Measurements from ENCODE around the gene ALCAM. TPM values are rescaled to one million over a fixed set of nuclear protein-coding genes. Genes with fewer than 3 reads are reported as not detected.

Gene ALCAM
- 67.6 TPM for total RNA-seq

DNA sequence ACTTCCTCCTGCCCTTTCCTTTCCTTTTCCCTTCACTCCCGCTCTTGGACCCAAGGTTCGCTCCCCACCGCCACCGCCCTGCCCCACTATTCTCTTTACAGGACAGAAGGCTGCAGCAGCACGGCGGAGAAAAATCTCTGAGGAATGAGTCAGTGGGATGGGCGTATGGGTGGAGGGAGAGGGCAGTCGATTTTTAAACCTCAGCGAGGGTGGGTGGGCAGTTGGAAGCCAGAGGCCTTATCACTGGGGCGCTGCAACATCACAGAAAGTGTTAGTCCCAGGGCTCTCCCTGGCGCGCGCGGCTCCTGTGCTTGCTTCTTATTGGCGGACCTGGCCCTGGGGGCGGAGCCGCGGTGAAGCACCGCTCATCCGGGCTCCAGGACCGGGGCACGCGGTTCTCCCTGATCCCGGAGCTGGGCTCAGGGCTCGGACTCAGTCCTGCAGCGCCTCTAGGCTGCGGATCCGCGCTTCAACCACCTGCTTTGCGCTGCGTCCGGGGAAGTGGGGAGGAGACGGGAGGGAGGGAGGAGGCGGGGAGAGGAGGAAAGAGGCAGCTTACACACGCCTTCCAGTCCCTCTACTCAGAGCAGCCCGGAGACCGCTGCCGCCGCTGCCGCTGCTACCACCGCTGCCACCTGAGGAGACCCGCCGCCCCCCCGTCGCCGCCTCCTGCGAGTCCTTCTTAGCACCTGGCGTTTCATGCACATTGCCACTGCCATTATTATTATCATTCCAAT lies at the start of gene ALCAM:
ALCAM (plus strand) TSS at position 584 of the 737 bp plus-strand sequence.
- peak; percentile 94 for DNase-seq (ENCODE audit: low spot score)

DNA sequence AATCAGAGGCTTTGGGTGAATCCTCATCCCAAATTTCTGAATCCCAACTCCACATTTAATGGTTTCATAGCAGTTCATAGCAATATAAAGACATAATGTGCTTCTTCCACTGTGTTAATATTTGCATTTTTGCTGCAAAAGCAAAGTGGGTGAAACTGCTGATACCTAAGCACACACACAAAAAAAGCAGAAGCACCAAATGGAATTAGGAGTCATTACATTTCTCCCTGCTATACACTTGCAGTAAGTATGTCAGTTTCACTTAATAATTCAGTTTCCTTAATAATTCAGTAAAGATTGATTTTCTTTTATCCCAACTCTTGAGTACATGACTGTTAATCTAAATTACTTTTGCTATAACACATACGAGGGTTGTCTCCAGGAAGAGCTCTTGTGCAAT lies 48.9 kb upstream of the ALCAM start:
- DNase-seq (ENCODE audit: low spot score) = no peak

DNA sequence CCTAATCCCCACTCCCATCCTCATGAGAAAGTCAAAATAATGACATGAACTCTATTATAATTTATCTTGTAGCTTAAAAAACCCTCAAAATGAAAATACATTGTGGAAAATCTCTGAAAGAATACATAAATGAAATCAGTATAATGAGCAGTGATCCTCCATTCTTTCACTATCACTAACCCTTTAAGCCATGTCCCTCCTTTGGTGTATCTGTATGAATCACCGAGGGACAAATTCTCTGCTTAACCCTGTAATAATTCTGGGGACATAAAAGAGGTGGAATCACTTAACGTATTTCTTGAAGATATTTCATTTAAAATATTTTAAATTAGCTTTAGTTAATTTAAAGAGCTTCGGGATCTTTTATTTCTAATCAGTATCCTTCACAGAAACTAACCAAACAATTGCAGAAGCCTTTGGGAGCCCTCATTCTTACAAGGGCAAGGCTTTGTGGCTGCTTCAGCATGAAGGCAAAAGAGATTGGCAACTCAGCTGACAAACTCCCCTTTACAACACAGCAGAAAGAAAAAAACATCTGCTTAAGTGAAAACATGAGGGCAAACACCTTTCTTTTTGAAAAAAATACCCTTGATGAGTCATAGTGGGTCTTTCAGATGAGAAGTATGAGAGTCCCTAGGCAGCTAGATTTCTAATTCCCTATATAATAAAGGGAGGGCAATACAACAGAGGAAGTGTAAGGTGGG lies 44.0 kb upstream of the ALCAM start:
- DNase-seq (ENCODE audit: low spot score) = no peak

DNA sequence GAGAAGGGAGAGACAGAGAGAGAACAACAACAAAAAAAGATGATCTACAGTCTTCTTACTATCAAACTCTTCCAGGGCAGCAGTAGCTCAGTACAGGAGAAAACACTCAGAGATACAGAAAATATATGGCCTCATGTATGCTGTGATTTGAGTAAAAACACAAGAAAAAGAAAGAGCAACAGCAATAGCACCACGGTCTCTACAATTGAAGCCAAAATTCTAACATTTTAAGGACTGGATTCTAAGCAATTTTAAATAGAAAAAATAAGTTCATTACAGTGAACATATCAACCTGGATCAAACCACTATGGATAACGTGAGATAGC lies 43.5 kb upstream of the ALCAM start:
- no peak for DNase-seq (ENCODE audit: low spot score)

DNA sequence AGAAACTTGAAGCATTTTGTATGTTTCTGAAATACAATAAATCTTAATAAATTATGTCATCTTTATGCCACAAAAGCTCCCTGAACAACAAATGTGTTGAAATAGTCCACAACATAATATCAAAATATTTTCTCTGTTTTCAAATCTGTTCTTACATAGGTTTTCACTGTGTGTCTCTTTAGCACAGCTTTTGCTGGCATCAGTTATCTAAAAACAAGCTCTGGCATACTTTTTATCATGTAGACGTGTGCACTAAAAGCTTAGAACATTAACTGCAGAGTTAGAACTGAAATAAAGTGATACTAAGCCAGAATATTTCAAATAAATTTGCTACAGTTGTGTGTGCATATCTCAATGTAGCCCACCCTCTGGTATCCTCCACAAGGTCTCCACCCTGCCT lies 41.8 kb upstream of the ALCAM start:
- no peak for DNase-seq (ENCODE audit: low spot score)

DNA sequence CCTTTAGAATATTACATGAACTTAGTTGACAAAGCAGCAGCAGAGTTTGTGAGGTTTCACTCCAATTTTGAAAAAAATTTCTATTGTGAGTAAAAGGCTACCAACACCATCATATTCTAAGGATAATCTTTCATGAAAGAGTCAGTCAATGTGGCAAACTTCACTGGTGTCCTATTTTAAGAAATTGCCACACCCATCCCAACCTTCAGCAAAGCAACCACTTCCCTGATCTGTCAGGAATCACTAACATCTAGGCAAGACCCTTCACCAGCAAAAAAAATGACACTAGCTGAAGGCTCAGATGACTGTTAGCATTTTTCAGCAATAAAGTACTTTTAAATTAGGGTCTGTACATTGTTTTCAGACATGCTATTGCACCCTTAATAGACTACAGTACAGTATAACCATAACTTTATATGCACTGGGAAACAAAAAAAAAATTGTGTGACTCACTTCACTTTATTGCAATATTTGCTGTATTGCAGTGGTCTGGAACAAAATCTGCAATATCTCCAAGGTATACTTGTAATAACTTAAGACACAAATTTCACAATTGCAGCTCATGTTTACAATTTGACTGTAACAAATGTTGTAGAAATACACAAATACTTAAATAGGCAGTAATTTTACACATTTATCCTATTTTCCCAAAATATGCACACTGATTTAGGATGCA lies 38.9 kb upstream of the ALCAM start:
- DNase-seq (ENCODE audit: low spot score) = no peak

DNA sequence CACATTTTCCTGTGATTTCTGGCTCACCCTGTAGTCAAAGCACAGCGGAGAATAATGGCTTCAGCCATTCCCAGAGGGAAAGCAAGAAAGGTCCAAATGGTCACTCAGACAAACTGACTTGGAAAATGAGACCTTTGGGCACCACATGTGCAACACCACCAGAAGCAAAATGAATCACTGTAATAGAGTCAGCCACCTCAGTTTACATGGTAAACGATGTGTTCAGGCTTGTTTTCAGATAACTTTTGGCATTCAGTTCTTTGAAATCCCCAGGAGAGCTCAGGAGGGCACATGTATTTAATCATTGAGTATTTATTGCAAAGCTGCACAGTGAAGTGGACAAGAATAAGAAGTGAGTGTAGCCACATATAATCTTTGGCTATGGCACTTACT lies 38.4 kb upstream of the ALCAM start:
- DNase-seq (ENCODE audit: low spot score) = no peak

DNA sequence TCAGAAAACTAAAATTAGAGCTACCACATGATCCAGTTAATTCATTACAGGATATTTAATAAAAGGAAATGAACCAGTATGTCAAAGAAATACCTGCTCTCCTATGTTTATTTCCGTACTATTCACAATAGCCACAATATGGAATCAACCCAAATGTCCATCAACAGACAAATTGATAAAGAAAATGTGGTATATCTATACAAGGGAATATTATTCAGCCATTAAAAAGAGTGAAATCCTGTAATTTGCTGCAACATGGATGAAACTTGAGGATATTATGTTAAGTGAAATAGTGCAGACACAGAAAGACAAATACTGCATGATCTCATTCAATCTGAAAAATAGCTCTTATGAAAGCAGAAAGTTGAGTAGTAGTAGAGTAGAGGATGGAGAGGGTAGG lies 33.7 kb upstream of the ALCAM start:
- no peak for DNase-seq (ENCODE audit: low spot score)

DNA sequence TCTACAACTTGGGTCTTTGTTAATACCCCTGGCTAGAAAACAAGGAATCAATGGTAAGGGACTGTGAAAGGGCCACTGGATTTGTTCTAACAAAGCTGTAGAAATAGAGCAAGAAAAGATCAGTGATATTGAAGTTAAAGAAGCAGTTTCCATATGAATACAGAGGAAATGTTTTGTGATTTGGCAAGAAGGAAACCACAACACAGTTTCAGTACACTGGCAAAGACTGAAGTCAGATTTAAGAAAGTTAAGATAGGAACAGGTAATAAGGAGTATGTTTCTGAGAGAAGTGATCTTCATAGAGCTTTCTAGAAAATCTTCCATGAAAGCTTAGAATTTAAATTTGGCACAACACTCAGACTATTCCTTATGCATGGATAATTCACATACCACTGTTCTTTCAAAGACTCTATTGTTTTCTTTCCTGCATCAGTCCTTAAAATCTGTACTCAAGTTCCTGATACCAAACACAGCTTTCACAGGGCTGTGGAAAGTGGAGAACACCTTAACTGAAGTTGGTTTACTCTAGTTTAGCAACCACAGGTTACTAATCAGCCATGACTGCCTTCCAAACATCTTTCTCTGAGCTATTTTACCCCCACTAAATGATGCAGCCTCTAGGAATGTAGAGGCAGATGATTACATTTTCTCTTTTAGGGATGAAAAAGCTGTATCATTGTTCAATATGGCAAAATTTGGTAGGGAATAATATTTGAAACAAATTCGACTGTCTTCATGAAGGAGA lies 32.4 kb upstream of the ALCAM start:
- no peak for DNase-seq (ENCODE audit: low spot score)

DNA sequence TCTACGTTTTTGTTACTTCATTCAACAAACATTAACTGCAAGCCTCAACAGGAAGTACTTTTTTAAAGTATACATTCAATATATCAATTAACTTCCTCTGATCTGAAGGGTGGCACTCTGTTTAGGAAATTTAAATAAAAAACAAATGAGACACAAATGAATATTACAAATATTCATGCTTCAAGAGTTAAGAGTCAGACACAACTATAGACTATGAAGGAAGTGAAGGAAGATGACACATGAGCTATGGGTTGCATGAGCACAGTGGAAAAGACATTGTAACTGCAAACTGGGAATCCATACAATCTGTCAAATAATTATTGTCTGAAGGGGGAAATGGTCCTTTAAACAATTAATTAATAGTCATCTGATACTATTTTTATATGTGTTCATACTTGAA lies 26.8 kb upstream of the ALCAM start:
- no peak for DNase-seq (ENCODE audit: low spot score)

DNA sequence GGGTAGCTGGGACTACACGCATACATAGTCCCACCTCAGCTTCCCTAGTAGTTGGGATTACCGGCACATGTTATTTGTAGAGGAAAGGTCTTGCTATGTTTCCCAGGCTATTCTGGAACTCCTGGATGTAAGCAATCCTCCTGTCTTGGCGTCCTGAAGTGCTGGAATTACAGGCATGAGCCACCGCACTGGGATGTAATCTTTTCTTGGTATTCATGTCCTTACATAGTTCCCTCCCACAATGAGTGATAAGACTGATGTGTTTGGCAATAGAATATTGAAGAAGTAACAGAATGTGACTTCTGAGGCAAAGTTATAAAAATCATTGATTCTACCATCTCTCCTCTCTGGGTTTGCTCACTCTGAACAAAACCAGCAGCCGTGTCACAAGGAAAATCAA lies 22.7 kb upstream of the ALCAM start:
- DNase-seq (ENCODE audit: low spot score) = no peak

DNA sequence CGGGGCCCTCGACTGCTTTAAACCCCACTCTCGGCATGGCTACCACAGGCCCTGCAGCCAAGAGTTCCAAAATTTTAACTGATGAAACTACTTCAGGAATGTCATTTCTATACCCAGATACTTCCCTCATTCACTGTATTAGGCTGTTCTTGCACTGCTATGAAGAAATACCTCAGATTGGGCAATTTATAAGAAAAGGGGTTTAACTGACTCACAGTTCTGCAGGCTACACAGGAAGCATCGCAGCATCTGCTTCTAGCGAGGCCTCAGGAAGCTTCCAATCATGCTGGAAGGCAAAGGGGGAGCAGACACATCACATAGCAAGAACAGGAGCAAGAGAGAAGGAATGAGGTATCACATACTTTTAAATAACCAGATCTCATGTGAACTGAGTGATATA lies 21.6 kb upstream of the ALCAM start:
- DNase-seq (ENCODE audit: low spot score) = no peak

DNA sequence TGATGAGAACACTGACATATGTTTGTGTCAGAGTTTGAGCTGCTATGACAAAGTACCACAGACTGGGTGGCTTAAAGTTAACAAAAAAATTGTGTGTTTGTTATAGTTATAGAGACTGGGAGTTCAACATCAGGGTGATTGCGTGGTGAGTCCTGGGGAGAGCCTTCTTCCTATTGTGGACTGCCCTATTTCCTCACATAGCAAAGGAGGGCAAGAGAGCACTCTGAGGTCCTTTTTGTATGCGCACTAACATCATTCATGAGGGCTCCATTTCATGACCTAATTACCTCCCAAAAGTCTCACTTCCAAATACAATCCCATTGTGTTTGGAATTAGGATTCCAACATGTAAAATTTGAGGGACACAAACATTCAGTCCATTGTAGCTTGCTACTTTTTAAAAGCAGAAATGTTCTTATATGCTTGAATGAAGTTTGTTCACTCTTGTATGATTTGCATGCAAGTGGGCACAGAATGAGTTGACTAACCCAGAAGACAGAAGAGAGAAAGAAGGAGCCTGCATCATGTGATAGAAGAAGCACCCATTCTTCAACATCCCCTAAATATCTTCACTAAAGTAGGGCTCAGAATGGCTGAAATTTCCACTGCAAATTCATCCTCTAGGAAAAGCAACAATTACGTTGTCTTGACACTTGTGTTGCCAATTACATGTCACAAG lies 18.9 kb upstream of the ALCAM start:
- no peak for DNase-seq (ENCODE audit: low spot score)

DNA sequence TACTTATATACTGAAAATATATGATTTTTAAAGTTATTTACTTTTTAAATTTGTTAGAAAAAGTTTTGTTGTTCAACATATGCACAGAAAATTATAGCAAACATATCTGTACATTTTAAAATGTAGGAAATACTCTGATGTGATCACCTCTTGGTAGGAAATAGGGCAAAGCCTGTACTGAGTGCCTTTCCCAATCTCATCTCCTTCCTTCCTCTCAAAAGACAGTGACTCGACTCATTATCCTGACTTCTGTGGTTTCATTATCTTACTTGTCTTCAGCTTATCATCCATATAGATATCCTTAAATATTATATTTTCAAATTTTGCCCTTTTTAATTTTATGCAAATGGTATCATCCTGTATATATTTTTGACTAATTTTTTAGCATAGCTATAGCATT lies 18.4 kb upstream of the ALCAM start:
- DNase-seq (ENCODE audit: low spot score) = no peak

DNA sequence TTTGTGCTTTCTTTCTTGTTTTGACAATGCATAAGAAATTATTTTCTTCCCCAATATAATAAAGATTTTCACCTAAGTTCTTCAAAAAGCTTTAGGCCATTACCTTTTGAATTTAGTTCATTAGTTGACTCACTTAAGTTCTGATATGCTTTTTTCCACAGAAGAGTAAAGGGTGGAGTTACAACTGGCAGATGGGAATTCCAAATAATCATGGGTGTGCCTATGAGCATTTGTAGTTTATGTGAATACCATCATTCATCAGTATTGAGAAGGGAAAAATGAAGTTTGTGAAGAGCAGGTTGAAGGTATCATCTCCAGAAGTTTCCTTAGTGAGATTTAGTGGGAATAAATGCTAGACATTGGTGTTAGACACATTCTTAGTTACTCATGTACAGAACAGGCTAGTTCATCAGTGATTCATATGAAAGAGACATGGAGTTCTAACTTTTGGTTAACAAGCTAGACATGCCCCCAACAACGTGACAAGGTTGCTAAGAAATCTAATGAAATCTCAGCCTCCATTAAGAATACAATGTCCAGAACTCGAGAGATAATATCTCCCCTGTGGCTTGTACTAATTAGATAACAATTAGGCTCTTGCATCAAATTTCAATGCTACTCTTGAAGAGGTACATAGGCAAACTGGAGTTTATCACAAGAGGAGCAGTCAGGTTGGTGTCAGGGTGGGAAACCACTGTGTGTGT lies 16.9 kb upstream of the ALCAM start:
- DNase-seq (ENCODE audit: low spot score) = no peak

DNA sequence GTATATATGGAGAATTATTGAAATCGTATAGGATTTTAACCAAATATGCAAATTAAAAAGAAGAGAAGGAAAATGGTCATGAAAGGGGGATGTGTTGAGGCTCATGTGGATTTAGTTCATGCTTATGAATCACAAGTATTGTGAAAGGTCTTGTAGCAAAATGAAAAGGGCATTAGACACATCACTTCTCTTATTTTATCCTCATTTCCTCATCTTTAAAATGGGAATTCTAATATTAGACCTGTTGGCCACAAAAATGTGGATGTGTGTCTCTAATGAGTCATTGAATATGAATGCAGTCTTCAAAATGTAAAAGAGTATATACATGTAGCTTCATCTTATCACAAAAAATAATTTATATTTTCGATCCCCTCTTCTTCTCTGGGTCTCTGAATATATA lies 14.9 kb upstream of the ALCAM start:
- DNase-seq (ENCODE audit: low spot score) = no peak

DNA sequence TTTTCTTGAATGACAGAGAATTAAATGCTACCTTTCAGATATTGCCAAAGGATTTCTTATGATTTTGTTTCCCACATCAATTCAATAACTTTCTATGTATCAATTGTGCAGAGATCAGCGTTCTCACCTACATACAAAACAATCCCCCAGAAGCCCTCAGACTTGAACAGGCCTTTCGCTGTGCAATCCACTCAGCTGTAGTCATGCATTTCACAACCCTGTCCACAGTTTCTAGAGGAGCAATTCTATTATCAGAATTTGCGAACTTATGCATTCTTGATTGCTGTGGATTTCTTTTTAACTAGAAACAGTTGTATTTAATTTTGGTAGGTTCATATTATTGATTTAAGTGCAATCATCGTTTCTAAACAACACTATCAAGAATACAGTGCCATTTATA lies 13.7 kb upstream of the ALCAM start:
- DNase-seq (ENCODE audit: low spot score) = no peak

DNA sequence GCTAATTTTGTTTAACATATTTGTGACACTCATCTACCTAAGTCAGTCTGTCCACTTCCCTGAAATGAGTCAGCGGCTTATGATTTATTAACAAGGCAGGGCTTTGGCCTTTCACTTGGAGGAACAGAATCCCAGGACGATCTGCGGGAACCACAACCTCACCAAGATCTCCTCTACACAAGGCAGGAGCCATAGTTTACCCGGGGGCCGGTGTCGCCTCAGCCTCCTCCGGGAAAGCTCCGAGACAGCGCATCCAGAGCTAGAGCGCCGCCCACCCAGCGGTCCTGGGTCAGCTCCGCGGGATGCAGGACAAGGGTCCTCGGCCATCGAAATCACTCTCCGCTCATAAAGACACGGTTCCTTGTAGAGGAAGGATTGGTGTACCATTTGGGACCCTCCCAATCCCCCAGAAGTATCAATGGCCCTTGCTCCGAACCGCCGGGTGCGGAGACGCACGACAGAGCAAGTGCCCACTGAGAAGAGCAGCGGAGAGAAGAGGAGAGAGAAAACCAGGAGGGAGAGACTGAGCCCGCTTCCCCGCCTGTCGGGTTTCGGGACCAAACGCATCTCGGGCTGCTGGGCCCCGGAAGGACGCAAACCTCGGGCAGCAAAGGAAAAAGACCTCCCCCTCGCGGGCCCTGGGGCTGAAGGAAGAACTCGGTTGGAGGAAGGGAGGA lies 13.1 kb upstream of the ALCAM start:
- no peak for DNase-seq (ENCODE audit: low spot score)

DNA sequence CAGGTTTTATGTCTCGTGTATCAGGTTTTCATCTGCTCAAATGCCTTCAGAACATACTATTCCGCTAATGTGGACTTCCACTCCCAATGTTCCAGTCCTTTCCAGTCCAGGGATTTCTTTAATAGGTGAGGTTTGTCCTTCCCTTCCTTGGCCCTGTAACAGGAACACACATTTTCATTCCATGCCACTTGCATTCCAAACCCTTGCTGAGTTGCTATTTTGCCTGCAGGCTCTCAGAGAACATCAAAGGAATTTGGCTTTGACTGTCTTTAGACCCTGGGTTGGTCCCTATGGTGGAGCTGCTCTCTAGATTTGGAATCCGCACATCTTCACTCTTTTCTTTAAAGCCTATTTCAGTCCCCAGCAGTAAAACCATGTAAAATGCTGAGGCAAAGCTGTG lies 12.3 kb upstream of the ALCAM start:
- no peak for DNase-seq (ENCODE audit: low spot score)

DNA sequence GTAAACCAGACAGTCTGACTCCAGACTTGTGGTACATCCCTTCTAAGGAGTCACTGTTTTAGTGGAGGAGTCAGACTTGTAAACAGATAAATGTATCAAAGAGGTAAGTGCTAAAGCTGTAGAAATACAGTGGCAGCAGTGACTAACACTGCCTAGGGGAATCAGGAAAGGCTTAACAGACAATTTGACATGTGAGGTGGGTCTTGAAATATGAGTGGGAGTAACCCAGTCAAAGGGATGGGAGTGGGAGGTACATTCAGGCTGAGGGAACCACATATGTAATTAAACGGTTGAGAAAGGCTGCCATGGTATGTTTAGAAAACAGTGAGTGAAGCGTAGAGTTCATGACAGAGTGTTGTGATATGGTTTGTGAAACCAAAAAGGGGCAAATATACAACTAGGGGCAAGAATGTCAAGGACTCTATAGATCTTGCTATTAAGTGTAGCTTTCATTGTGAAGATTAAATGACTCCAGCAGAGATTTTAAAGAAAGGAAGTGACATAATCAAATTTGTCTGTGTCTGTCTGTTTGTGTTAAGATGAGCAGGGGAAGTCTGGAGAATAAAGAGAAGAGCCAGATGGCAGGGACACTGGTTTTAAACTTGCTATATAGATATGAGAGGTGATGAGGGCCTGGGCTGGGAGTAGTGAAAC lies 11.2 kb upstream of the ALCAM start:
- no peak for DNase-seq (ENCODE audit: low spot score)
